H9 (cell line): ENCODE results near the gene THY1. TPM values are rescaled to one million over a fixed set of nuclear protein-coding genes. Genes with fewer than 3 reads are reported as not detected.

ENCODE experiments used
- DNase-seq: peaks from one replicate; pipeline ENCODE4 v3.0.0-alpha.2; 2017
- H2AFZ ChIP-seq: one replicate; pipeline ENCODE4 v1.6.1; 2013; ENCODE audit warnings: mild to moderate bottlenecking, low read length, control low read depth, moderate library complexity
- H2AK5ac ChIP-seq: 2 replicates; pipeline ENCODE4 v1.6.1; 2013; ENCODE audit warnings: low read length, control low read depth, mixed read lengths; ENCODE audit not compliant: insufficient read length
- H2BK120ac ChIP-seq: one replicate; pipeline ENCODE4 v1.6.1; 2013; ENCODE audit warnings: low read depth, mild to moderate bottlenecking, low read length, control low read depth, inconsistent platforms; ENCODE audit not compliant: poor library complexity, severe bottlenecking
- H2BK12ac ChIP-seq: 2 replicates; pipeline ENCODE4 v1.6.1; 2013; ENCODE audit warnings: low read length, control low read depth, mixed read lengths, low read depth; ENCODE audit not compliant: insufficient read length
- H2BK15ac ChIP-seq: 2 replicates; pipeline ENCODE4 v1.6.1; 2013; ENCODE audit warnings: low read depth, low read length, control low read depth
- H2BK20ac ChIP-seq: one replicate; pipeline ENCODE4 v1.6.1; 2013; ENCODE audit warnings: low read depth, mild to moderate bottlenecking, low read length, control low read depth, inconsistent platforms; ENCODE audit not compliant: poor library complexity, severe bottlenecking
- H2BK5ac ChIP-seq: 2 replicates; pipeline ENCODE4 v1.6.1; 2013; ENCODE audit warnings: low read length, control low read depth, mixed read lengths; ENCODE audit not compliant: insufficient read length
- H3K14ac ChIP-seq: 2 replicates; pipeline ENCODE4 v1.6.1; 2013; ENCODE audit warnings: low read length, control low read depth; ENCODE audit not compliant: insufficient read depth
- H3K18ac ChIP-seq: 2 replicates; pipeline ENCODE4 v1.6.1; 2013; ENCODE audit warnings: low read depth, mild to moderate bottlenecking, mixed read lengths, low read length, control low read depth; ENCODE audit not compliant: insufficient read length
- H3K23ac ChIP-seq: 2 replicates; pipeline ENCODE4 v1.6.1; 2013; ENCODE audit warnings: low read length, control low read depth, mixed read lengths, low read depth; ENCODE audit not compliant: insufficient read length
- H3K23me2 ChIP-seq: 2 replicates; pipeline ENCODE4 v1.6.1; 2013; ENCODE audit warnings: low read depth, mild to moderate bottlenecking, mixed read lengths, low read length, control low read depth; ENCODE audit not compliant: insufficient read length, poor library complexity, severe bottlenecking
- H3K27ac ChIP-seq: 2 replicates; pipeline ENCODE4 v1.5.1; 2013; ENCODE audit warnings: low read length, control low read depth, mixed read lengths, low read depth; ENCODE audit not compliant: insufficient read length
- H3K27me3 ChIP-seq: 2 replicates; pipeline ENCODE4 v1.6.1; 2013; ENCODE audit warnings: low read length, control low read depth, inconsistent platforms; ENCODE audit not compliant: insufficient read depth
- H3K4ac ChIP-seq: 2 replicates; pipeline ENCODE4 v1.6.1; 2013; ENCODE audit warnings: low read depth, mild to moderate bottlenecking, control low read depth, inconsistent platforms, low read length, moderate library complexity
- H3K4me1 ChIP-seq: 2 replicates; pipeline ENCODE4 v1.6.1; 2013; ENCODE audit warnings: low read length, control low read depth, inconsistent platforms; ENCODE audit not compliant: insufficient read depth
- H3K4me2 ChIP-seq: 2 replicates; pipeline ENCODE4 v1.6.1; 2013; ENCODE audit warnings: low read length, control low read depth, mixed read lengths; ENCODE audit not compliant: insufficient read length, insufficient read depth
- H3K56ac ChIP-seq: 2 replicates; pipeline ENCODE4 v1.6.1; 2013; ENCODE audit warnings: low read depth, mild to moderate bottlenecking, mixed read lengths, low read length, control low read depth; ENCODE audit not compliant: insufficient read length
- H3K79me1 ChIP-seq: 2 replicates; pipeline ENCODE4 v1.6.1; 2013; ENCODE audit warnings: low read depth, mild to moderate bottlenecking, moderate library complexity, low read length, control low read depth, inconsistent platforms; ENCODE audit not compliant: insufficient read depth, poor library complexity, severe bottlenecking
- H3K79me2 ChIP-seq: 2 replicates; pipeline ENCODE4 v1.6.1; 2013; ENCODE audit warnings: low read length, control low read depth, inconsistent platforms; ENCODE audit not compliant: insufficient read depth
- H3K9ac ChIP-seq: 2 replicates; pipeline ENCODE4 v1.6.1; 2013; ENCODE audit warnings: low read length, control low read depth, mixed read lengths; ENCODE audit not compliant: insufficient read length; ENCODE audit errors: extremely low read depth
- H3K9me3 ChIP-seq: one replicate; pipeline ENCODE4 v1.6.1; 2013; ENCODE audit warnings: low read depth, low read length, inconsistent platforms; ENCODE audit not compliant: control insufficient read depth
- H3T11ph ChIP-seq: one replicate; pipeline ENCODE4 v1.6.1; 2013; ENCODE audit warnings: mild to moderate bottlenecking, low read length, control low read depth, inconsistent platforms
- H4K20me1 ChIP-seq: one replicate; pipeline ENCODE4 v1.6.1; 2013; ENCODE audit not compliant: control insufficient read depth, insufficient read length, insufficient read depth
- H4K5ac ChIP-seq: 2 replicates; pipeline ENCODE4 v1.6.1; 2013; ENCODE audit warnings: low read depth, mild to moderate bottlenecking, mixed read lengths, low read length, control low read depth; ENCODE audit not compliant: insufficient read length
- H4K8ac ChIP-seq: replicated peaks from 2 replicates; pipeline ENCODE4 v1.6.1; 2013; ENCODE audit warnings: low read length, control low read depth, mixed read lengths, low read depth; ENCODE audit not compliant: insufficient read length
- H4K91ac ChIP-seq: 2 replicates; pipeline ENCODE4 v1.6.1; 2013; ENCODE audit warnings: low read depth, mild to moderate bottlenecking, moderate library complexity, mixed read lengths, low read length, control low read depth; ENCODE audit not compliant: insufficient read length
- H3K27ac Mint-ChIP-seq, 3 experiments: 2 replicates in 2 of 3; 3 replicates in 1 of 3; pipeline ENCODE4 v1.8.0; 2020 to 2021; ENCODE audit warnings: mixed read lengths in 3 of 3, mild to moderate bottlenecking in 1 of 3, moderate library complexity in 1 of 3
- H3K27me3 Mint-ChIP-seq: 2 replicates; pipeline ENCODE4 v1.8.0; 2021; ENCODE audit warnings: low read depth, mild to moderate bottlenecking, moderate library complexity, mixed read lengths
- H3K36me3 Mint-ChIP-seq, 3 experiments: 2 replicates in 2 of 3; 3 replicates in 1 of 3; pipeline ENCODE4 v1.8.0; 2020 to 2021; ENCODE audit warnings: low read depth in 3 of 3, mixed read lengths in 3 of 3; ENCODE audit not compliant: insufficient read depth in 1 of 3
- H3K4me1 Mint-ChIP-seq, 2 experiments: 2 replicates each; pipeline ENCODE4 v1.8.0; 2020; ENCODE audit warnings: mixed read lengths in 2 of 2
- H3K4me3 Mint-ChIP-seq, 2 experiments: 2 replicates in 1 of 2; 3 replicates in 1 of 2; pipeline ENCODE4 v1.8.0; 2020 to 2021; ENCODE audit warnings: mild to moderate bottlenecking in 2 of 2, mixed read lengths in 2 of 2, moderate library complexity in 1 of 2
- H3K9me3 Mint-ChIP-seq, 2 experiments: 2 replicates in 1 of 2; 3 replicates in 1 of 2; pipeline ENCODE4 v1.8.0; 2020; ENCODE audit warnings: mild to moderate bottlenecking in 2 of 2, mixed read lengths in 2 of 2, moderate library complexity in 1 of 2
- CTCF ChIP-seq: fragments of 200-600 bp; sonication (generic); conservative IDR thresholded peaks from 3 replicates; pipeline ENCODE4 v1.8.0; 2021; ENCODE audit warnings: antibody characterized with exemption, mild to moderate bottlenecking
- WGBS: extraction: QIAGEN DNeasy Blood & Tissue Kit; methylation state at CpG from one replicate; pipeline ENCODE4 v1.1.7; 2013; ENCODE audit warnings: missing lambda C conversion rate, low lambda C conversion rate, mixed read lengths; ENCODE audit not compliant: insufficient read length; ENCODE audit errors: extremely low coverage; 5-methylcytosine and 5-hydroxymethylcytosine counted together
- total RNA-seq: library from RNA; stranded (reverse); gene quantifications from 2 replicates; pipeline ENCODE4 v1.2.1, GENCODE V29; 2021

THY1 gene
- total RNA-seq, 1 experiment from 2014 or later: 176 TPM

- H3K27ac Mint-ChIP-seq: no peak overlapping the region
- Histone ChIP-seq H3K9me3 (no peaks in the 10 kb centered on the region), H3T11ph (no peak overlapping the region), H3K9ac (no peak overlapping the region), H3K4ac (no peak overlapping the region), H3K79me2 (no peaks in the 10 kb centered on the region), H3K56ac (no peak overlapping the region), H2AK5ac (no peak overlapping the region), H3K23me2 (no peaks in the 10 kb centered on the region), H2BK15ac (no peak overlapping the region), H2BK12ac (no peak overlapping the region), H4K20me1 (no peaks in the 10 kb centered on the region), H3K23ac (no peak overlapping the region), H3K4me1 (no peaks in the 10 kb centered on the region; the same call in 1 of the 2 replicates), H4K8ac (no peak overlapping the region), H3K27ac (no peak overlapping the region), H3K27me3 (no peaks in the 10 kb centered on the region), H2BK120ac (no peak overlapping the region), H4K5ac (no peak overlapping the region), H4K91ac (no peak overlapping the region), H3K14ac (no peak overlapping the region), H2AFZ (no peak overlapping the region), H3K4me2 (no peak overlapping the region), H3K18ac (no peak overlapping the region), H2BK5ac (no peak overlapping the region), H3K79me1 (no peaks in the 10 kb centered on the region), H2BK20ac (no peak overlapping the region)
- no peak for TF ChIP-seq CTCF
- H3K27me3 Mint-ChIP-seq: no peaks in the 10 kb centered on the region; the same call in 1 of the 2 replicates
- peaks cover 1 to 6% (median 5%) of the 10 kb centered on the region in 3 experiments; a peak in 5 of 7 replicates for H3K36me3 Mint-ChIP-seq
- no CpG with 5 or more reads among the region's 2 CpGs for WGBS
- DNase-seq: no peak
- no peaks in the 10 kb centered on the region; a peak in 1 of 5 replicates for H3K9me3 Mint-ChIP-seq
- H3K4me3 Mint-ChIP-seq: no peak overlapping the region
- H3K4me1 Mint-ChIP-seq: peaks cover 5% of the 10 kb centered on the region in 2 experiments
Observed at GRCh38 chr11:119412072-119412471, 10.9 kb downstream of the THY1 start.
